NCI-H2196 (cell line): Measurements from ENCODE around the gene EPHA2.

Source experiments
- DNase-seq: peaks from one replicate; lab custom pipeline; 2025; ENCODE audit not compliant: unreplicated experiment; lab: John Stamatoyannopoulos, UW

Gene EPHA2

GRCh38 chr1:16151196-16151994 lies 4.5 kb downstream of the EPHA2 start:
- peak; percentile 66 for DNase-seq

- DNase-seq = no peak
Measured at GRCh38 chr1:16150508-16150907, 5.4 kb downstream of the EPHA2 start.

GRCh38 chr1:16149702-16150488 lies 6.0 kb downstream of the EPHA2 start:
- no peak for DNase-seq

- DNase-seq = no peak
Measured at GRCh38 chr1:16149146-16149545, 6.7 kb downstream of the EPHA2 start.

GRCh38 chr1:16148329-16149092 lies 7.4 kb downstream of the EPHA2 start:
- no peak for DNase-seq

- no peak for DNase-seq
Measured at GRCh38 chr1:16147156-16147926, 8.5 kb downstream of the EPHA2 start.

- no peak for DNase-seq
Measured at GRCh38 chr1:16146279-16147155, 9.4 kb downstream of the EPHA2 start.

GRCh38 chr1:16145662-16146278 lies 10.1 kb downstream of the EPHA2 start:
- no peak for DNase-seq

GRCh38 chr1:16145030-16145661 lies 10.7 kb downstream of the EPHA2 start:
- DNase-seq = peak; percentile 71

GRCh38 chr1:16144325-16145029 lies 11.4 kb downstream of the EPHA2 start:
- DNase-seq = no peak

- DNase-seq = no peak
Measured at GRCh38 chr1:16143566-16144324, 12.1 kb downstream of the EPHA2 start.

- DNase-seq = no peak
Measured at GRCh38 chr1:16143005-16143565, 12.8 kb downstream of the EPHA2 start.

GRCh38 chr1:16142383-16142995 lies 13.4 kb downstream of the EPHA2 start:
- DNase-seq = no peak

- DNase-seq = no peak
Measured at GRCh38 chr1:16141573-16142336, 14.1 kb downstream of the EPHA2 start.

- DNase-seq = no peak
Measured at GRCh38 chr1:16140068-16140596, 15.7 kb downstream of the EPHA2 start.

- no peak for DNase-seq
Measured at GRCh38 chr1:16139473-16139962, 16.4 kb downstream of the EPHA2 start.
